IPS-18c (cell line): ENCODE data around the gene HAUS5.

Experiments
- H3K4me3 ChIP-seq: 2 replicates; pipeline ENCODE4 v1.7.0; 2013; ENCODE audit warnings: low read depth, mild to moderate bottlenecking, low read length, moderate library complexity; ENCODE audit not compliant: insufficient read depth
- H3K9me3 ChIP-seq: one replicate; pipeline ENCODE4 v1.6.1; 2013; ENCODE audit warnings: mild to moderate bottlenecking, low read length, moderate library complexity; ENCODE audit not compliant: control insufficient read depth, insufficient read depth

HAUS5 gene

GRCh38 chr19:35628565-35629331, 16.2 kb downstream of the HAUS5 start, which contains the start of gene RBM42:
Gene RBM42 (plus strand): TSS chr19:35629036. CDS start chr19:35629154, 118 bp downstream.
- Histone ChIP-seq H3K9me3 (no peaks in the 10 kb centered on the region), H3K4me3 (peak within 1 kb of the TSS; percentile 88)

GRCh38 chr19:35629332-35629633, 16.7 kb downstream of the HAUS5 start:
- Histone ChIP-seq H3K9me3 (no peaks in the 10 kb centered on the region), H3K4me3 (peak overlapping the region; percentile 88)

- H3K4me3 ChIP-seq = no peak overlapping the region
Measured at GRCh38 chr19:35633727-35634440, 21.3 kb downstream of the HAUS5 start.

DNA sequence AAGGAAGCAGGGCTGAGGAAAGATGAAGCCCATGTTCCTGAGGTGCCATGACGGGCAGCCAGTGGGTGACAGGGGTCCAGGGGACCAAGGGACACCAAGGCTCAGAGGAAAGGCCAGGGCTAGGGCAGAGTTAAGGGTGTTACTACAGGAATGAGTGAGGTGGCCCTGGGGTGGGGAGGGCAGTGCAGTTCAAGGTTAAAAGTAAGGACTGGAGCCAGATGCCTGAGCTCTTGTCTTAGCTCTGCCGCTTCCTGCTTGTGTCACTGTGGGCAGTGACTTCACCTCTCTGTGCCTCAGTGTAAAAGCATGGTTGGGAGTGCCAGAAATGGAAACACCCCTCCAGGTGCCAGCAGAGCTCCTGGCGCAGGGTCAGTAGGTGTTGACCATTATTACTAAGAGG, 24.1 kb downstream of the HAUS5 start:
- Histone ChIP-seq H3K9me3 (no peaks in the 10 kb centered on the region), H3K4me3 (no peak overlapping the region)

More at GRCh38 chr19:35633727-35634440, 21.3 kb downstream of the HAUS5 start:
- no peaks in the 10 kb centered on the region for H3K9me3 ChIP-seq

DNA sequence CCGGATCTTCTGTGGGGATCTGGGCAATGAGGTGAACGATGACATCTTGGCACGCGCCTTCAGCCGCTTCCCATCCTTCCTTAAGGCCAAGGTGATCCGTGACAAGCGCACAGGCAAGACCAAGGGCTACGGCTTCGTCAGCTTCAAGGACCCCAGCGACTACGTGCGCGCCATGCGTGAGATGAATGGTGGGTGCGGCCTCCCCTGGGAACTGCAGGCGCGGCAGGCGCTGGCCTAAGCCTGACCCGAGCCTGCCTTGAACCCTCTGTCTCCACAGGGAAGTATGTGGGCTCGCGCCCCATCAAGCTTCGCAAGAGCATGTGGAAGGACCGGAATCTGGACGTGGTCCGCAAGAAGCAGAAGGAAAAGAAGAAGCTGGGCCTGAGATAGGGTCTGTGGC, 24.6 kb downstream of the HAUS5 start:
- H3K9me3 ChIP-seq = no peaks in the 10 kb centered on the region
- no peak overlapping the region for H3K4me3 ChIP-seq

GRCh38 chr19:35639321-35639639, 26.7 kb downstream of the HAUS5 start:
- no peak overlapping the region for H3K4me3 ChIP-seq
- no peaks in the 10 kb centered on the region for H3K9me3 ChIP-seq

DNA sequence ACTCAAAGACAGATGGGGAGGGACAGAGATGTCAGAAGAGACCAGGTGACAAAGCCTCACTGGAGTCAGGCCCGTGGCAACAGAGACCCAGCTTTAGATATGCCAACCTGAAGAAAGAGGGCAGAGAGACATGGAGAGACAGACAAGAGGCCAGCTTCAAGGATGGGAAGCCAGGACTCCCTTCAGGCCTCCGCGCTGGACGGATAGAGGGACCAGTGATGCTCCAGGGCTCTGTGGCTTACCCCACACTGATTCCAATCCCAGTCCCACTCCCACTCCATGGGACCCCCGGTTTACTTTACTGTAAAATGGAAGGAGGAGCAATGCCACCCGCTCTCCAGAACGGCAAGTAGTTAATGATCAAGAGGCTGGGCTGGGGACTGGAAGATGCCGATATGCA, 27.3 kb downstream of the HAUS5 start:
- H3K4me3 ChIP-seq = no peak overlapping the region
- H3K9me3 ChIP-seq = no peaks in the 10 kb centered on the region

- no peaks in the 10 kb centered on the region for H3K9me3 ChIP-seq
- peak within 1 kb of the TSS; percentile 24 for H3K4me3 ChIP-seq
Measured at GRCh38 chr19:35641515-35642151, 29.1 kb downstream of the HAUS5 start, which contains the start of gene ETV2. Gene ETV2 (plus strand): TSS chr19:35641745. CDS start chr19:35642461, 716 bp downstream.

GRCh38 chr19:35642312-35642711, 29.8 kb downstream of the HAUS5 start:
- H3K4me3 ChIP-seq = peak overlapping the region; percentile 24
- H3K9me3 ChIP-seq = no peaks in the 10 kb centered on the region

- Histone ChIP-seq H3K9me3 (no peaks in the 10 kb centered on the region), H3K4me3 (peak overlapping the region; percentile 68)
Measured at GRCh38 chr19:35642798-35643254, 30.3 kb downstream of the HAUS5 start.

DNA sequence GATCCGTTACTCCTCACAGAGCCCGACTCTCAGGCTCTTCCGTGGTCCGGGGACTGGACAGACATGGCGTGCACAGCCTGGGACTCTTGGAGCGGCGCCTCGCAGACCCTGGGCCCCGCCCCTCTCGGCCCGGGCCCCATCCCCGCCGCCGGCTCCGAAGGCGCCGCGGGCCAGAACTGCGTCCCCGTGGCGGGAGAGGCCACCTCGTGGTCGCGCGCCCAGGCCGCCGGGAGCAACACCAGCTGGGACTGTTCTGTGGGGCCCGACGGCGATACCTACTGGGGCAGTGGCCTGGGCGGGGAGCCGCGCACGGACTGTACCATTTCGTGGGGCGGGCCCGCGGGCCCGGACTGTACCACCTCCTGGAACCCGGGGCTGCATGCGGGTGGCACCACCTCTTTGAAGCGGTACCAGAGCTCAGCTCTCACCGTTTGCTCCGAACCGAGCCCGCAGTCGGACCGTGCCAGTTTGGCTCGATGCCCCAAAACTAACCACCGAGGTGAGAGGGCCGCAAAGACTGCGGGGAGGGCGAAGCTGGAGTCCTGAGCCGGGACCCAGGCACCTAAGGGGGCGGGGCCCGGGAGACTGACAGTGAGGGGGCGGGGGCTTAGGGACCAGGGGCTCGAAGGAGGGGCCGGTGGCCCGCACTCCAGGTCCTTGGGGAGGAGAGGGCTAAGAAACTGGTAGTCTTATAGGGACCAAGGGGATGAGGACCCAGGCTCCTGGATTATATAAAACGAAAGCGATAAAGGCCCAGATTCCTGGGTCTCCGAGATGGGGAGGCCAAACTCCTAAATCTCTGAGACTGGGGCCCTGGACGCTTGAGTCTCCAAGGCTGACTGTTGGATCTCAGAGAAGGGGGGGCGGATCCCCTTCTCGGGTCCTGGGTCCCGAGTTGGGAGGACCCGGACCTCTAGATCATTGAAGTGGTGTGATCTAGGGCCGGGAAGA, 31.0 kb downstream of the HAUS5 start:
- H3K4me3 ChIP-seq = peak overlapping the region; percentile 68
- H3K9me3 ChIP-seq = no peaks in the 10 kb centered on the region

- peak overlapping the region; percentile 68 for H3K4me3 ChIP-seq
- no peaks in the 10 kb centered on the region for H3K9me3 ChIP-seq
Measured at GRCh38 chr19:35644206-35644986, 31.9 kb downstream of the HAUS5 start.

- peak overlapping the region; percentile 59 for H3K4me3 ChIP-seq
Measured at GRCh38 chr19:35644987-35645679, 32.6 kb downstream of the HAUS5 start.

GRCh38 chr19:35645680-35646511, 33.4 kb downstream of the HAUS5 start:
- no peak overlapping the region for H3K4me3 ChIP-seq
- no peaks in the 10 kb centered on the region for H3K9me3 ChIP-seq

More at GRCh38 chr19:35644987-35645679, 32.6 kb downstream of the HAUS5 start:
- no peaks in the 10 kb centered on the region for H3K9me3 ChIP-seq
